GM18951 (cell line): Measurements from ENCODE around the gene PDGFC.

ENCODE experiments used
- POLR2A ChIP-seq: IDR thresholded peaks from 4 replicates; pipeline ENCODE4 v1.6.1; 2011; ENCODE audit warnings: mild to moderate bottlenecking; ENCODE audit not compliant: insufficient read length, insufficient read depth; ENCODE audit errors: extremely low read depth
- in situ Hi-C: fragments of 300-500 bp; cut with MboI; formaldehyde crosslinking; loops from one replicate; pipeline ENCODE4 v1.12.0; 2022; ENCODE audit warnings: low sequenced_read_pairs, mixed read lengths, inconsistent platforms; ENCODE audit not compliant: unreplicated experiment

The PDGFC gene

GRCh38 chr4:156764846-156765245 is 206.8 kb downstream of the PDGFC start:
- in situ Hi-C loops = no loop called here
- no peak for TF ChIP-seq POLR2A

- in situ Hi-C loops = no loop called here
- TF ChIP-seq POLR2A = no peak
Measured at GRCh38 chr4:156764145-156764544, 207.5 kb downstream of the PDGFC start.

DNA sequence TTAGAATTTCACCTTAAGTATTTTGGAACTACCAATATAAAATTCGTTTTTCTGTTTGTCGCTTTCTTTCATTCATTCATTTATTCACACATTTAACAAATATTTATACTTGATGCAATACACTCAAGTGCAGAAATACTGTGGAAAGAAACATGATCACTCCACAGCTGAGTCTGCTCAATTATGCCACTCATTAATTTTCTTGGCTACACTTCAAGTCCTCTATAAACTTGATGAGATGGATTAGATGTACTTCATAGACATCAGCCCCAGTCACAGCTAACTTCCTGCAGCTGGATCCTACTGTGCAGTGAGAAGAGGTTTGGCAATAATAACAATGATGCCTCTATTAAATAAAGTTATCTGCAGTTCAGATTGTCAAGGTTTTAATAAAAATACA is 208.1 kb downstream of the PDGFC start:
- TF ChIP-seq POLR2A = no peak
- in situ Hi-C loops = no loop called here

DNA sequence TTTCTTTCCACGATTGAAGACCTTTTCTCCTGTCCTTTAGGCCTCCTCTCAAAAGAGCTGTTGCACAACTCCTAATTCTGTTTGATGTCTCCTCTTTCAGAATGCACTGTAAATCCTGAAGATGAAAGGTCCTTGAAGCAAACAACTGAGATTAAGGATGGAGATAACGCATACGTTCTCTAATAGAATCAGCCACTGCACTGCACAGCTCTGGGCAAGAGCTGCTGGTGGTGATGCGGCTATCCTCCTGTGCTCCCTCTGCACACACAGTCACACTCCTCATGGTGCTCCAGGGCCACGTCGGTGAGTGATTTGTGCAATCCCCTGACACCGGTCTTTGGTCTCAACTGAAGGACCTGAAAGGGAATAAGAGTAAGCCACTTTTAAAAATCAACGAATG is 208.7 kb downstream of the PDGFC start:
- in situ Hi-C loops = no loop called here
- no peak for TF ChIP-seq POLR2A

DNA sequence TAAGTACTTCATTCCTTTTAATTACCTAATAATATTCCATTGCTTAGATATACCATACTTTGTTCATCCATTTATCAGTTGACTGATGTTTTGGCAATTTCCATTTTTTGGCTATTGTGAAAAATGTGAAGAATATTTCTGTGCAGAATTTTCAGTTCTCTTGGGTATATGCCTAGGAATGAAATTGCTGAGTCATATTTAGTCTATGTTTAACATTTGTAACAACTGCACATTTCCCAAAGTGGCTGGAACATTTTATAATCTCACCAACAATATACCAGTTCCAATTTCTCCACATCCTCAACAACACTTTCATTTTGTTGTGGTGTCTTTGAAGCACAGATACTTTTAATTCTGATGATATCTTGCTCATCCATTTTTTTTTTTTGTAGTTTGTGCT is 215.5 kb downstream of the PDGFC start:
- in situ Hi-C loops = no loop called here
- no peak for TF ChIP-seq POLR2A

- in situ Hi-C loops = no loop called here
Measured at GRCh38 chr4:156754832-156755570, 216.6 kb downstream of the PDGFC start.

DNA sequence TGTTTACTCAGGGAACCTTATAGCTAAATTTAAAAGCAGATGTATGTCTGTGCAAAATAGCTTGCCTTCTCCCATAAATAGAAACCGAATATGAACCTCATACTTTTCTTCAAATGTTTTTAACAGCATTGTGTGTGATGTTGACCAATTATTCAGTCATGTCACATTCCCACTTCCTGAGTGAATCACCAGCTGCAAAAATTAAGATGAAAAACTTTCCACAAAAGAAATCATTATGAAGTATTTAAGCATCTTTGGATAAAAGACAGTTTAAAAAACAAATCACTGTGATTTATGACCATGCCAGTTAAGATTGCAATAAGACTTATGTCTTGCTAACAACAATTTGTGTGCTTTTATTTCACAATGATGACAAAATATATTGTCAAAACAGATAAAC is 220.1 kb downstream of the PDGFC start:
- no peak for TF ChIP-seq POLR2A
- in situ Hi-C loops = no loop called here

More at GRCh38 chr4:156754832-156755570, 216.6 kb downstream of the PDGFC start:
- TF ChIP-seq POLR2A = no peak

GRCh38 chr4:156749426-156750403 is 221.9 kb downstream of the PDGFC start:
- no peak for TF ChIP-seq POLR2A
- in situ Hi-C loops = no loop called here

DNA sequence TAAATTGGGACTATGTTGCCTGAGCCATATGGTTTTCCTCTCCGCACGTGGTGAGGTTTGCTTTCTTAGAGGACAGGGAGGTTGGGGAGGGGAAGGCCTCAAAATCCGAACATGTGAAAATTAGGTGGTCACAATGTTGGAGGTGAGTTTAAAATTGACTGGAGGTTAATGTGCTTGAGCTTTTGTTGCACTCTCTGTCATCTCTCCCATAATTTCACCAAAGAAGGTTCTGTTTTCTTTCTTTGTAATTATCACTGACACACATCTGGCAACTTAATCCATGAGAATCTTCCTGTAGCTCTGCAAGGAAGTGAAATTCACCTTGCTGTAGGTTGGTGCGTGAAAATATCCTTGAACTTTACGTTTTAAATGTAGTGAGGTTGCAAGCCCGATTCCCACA is 225.5 kb downstream of the PDGFC start:
- TF ChIP-seq POLR2A = no peak
- in situ Hi-C loops = no loop called here

- in situ Hi-C loops = no loop called here
- no peak for TF ChIP-seq POLR2A
Measured at GRCh38 chr4:156738766-156739165, 232.8 kb downstream of the PDGFC start.

- in situ Hi-C loops = no loop called here
- TF ChIP-seq POLR2A = no peak
Measured at GRCh38 chr4:156734965-156735895, 236.4 kb downstream of the PDGFC start.

- TF ChIP-seq POLR2A = no peak
- in situ Hi-C loops = no loop called here
Measured at GRCh38 chr4:156733582-156733981, 238.0 kb downstream of the PDGFC start.

DNA sequence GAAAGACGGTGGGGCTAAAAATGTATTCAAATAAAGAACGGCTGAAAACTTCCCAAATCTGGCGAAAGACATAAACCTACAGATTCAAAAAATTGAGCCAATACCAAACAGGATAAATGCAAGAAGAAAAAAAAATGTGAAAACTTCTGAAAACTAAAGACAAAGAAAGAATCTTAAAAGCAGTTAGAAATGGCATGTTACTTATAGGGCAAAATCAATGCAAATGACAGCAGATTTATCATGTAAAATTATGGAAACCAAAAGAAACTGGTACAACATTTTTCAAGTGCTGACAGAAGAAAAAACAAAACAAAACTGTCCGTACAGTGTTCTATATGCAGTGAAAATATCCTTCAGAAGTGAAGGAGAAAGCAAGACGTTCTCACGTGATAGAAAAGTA is 239.0 kb downstream of the PDGFC start:
- in situ Hi-C loops = no loop called here
- no peak for TF ChIP-seq POLR2A

GRCh38 chr4:156729416-156729815 is 242.2 kb downstream of the PDGFC start:
- no peak for TF ChIP-seq POLR2A
- in situ Hi-C loops = no loop called here
